Activated CD8-positive, alpha-beta T cell treated with anti-CD3 and anti-CD28 coated beads for 36 hours (primary cell): ENCODE data around the gene ZNF443. TPM values are rescaled to one million over a fixed set of nuclear protein-coding genes. Genes with fewer than 3 reads are reported as not detected.
"Not testable (repeated sequence)": the region's sequence is repeated elsewhere in the genome, so short reads cannot be mapped to it uniquely, and the experiment has no call there.

Experiments
- ATAC-seq: fragments of 200-7000 bp; cut with Tn5 transposase; one replicate; pipeline ENCODE4 v1.10.0; 2021; ENCODE audit warnings: mild to moderate bottlenecking, moderate library complexity
- CTCF ChIA-PET: fragments of 350-600 bp; sonication (Branson Sonifier 250); formaldehyde crosslinking; loops from one replicate; lab custom pipeline; 2021; ENCODE audit warnings: antibody characterized with exemption; lab: Charles Lee
- POLR2A ChIA-PET: fragments of 350-600 bp; sonication (Branson Sonifier 250); formaldehyde crosslinking; loops from one replicate; lab custom pipeline; 2021; ENCODE audit warnings: antibody characterized with exemption; lab: Charles Lee
- DNase-seq: peaks from one replicate; pipeline ENCODE4 v3.0.0-alpha.2; 2020
- H3K27ac Mint-ChIP-seq: one replicate; pipeline ENCODE4 v1.8.0; 2021; ENCODE audit warnings: mild to moderate bottlenecking, mixed read lengths
- H3K27me3 Mint-ChIP-seq: one replicate; pipeline ENCODE4 v1.8.0; 2021; ENCODE audit warnings: mixed read lengths
- H3K36me3 Mint-ChIP-seq: one replicate; pipeline ENCODE4 v1.8.0; 2021; ENCODE audit warnings: low read depth, mixed read lengths
- H3K4me1 Mint-ChIP-seq: one replicate; pipeline ENCODE4 v1.8.0; 2021; ENCODE audit warnings: low read depth, mixed read lengths
- H3K4me3 Mint-ChIP-seq: one replicate; pipeline ENCODE4 v1.8.0; 2021; ENCODE audit warnings: mild to moderate bottlenecking, moderate library complexity, mixed read lengths
- H3K9me3 Mint-ChIP-seq: one replicate; pipeline ENCODE4 v1.8.0; 2021; ENCODE audit warnings: mixed read lengths
- intact Hi-C: fragments of 100-400 bp; cut with micrococcal nuclease; formaldehyde crosslinking; loops from one replicate; pipeline ENCODE4 v1.10.0; 2022
- total RNA-seq, 2 experiments: library from RNA; stranded (reverse); gene quantifications; one replicate each; pipeline ENCODE4 v1.2.3, GENCODE V29; 2021
- TF ChIP-seq, protein P1 (sequence below): fragments of 200-600 bp; IDR thresholded peaks from one replicate; pipeline ENCODE4 v1.8.0; 2022; ENCODE audit warnings: antibody characterized with exemption, mild to moderate bottlenecking

Gene ZNF443
- total RNA-seq, 2 experiments from 2014 or later, result 3.1 to 3.2 TPM

DNA sequence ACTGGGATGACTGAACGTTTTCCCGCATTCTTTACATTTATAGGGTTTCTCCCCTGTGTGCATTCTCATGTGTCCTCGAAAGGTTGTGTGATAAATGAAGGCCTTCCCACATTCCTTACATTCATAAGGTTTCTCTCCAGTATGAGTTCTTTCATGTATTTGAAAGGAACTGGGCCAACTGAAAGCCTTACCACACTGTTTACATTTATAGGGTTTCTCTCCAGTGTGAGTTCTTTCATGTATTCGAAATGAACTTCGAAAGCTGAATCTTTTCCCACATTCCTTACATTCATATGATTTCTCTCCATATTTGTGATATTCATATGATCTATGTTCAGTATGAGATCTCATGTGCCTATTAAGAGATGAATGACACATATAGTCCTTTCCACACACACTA, 24.4 kb upstream of the ZNF443 start:
- ChIA-PET CTCF (no interaction called here), POLR2A (no interaction called here)
- Mint-ChIP-seq H3K4me3 (no peak overlapping the region), H3K36me3 (peaks cover 63% of the 10 kb centered on the region), H3K27ac (no peak overlapping the region), H3K4me1 (no peaks in the 10 kb centered on the region), H3K27me3 (no peaks in the 10 kb centered on the region), H3K9me3 (peaks cover 37% of the 10 kb centered on the region)
- intact Hi-C loops, result no loop called here
- TF ChIP-seq, protein P1, sequence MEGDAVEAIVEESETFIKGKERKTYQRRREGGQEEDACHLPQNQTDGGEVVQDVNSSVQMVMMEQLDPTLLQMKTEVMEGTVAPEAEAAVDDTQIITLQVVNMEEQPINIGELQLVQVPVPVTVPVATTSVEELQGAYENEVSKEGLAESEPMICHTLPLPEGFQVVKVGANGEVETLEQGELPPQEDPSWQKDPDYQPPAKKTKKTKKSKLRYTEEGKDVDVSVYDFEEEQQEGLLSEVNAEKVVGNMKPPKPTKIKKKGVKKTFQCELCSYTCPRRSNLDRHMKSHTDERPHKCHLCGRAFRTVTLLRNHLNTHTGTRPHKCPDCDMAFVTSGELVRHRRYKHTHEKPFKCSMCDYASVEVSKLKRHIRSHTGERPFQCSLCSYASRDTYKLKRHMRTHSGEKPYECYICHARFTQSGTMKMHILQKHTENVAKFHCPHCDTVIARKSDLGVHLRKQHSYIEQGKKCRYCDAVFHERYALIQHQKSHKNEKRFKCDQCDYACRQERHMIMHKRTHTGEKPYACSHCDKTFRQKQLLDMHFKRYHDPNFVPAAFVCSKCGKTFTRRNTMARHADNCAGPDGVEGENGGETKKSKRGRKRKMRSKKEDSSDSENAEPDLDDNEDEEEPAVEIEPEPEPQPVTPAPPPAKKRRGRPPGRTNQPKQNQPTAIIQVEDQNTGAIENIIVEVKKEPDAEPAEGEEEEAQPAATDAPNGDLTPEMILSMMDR, result no peak
- DNase-seq (no peak), ATAC-seq (no peak)

DNA sequence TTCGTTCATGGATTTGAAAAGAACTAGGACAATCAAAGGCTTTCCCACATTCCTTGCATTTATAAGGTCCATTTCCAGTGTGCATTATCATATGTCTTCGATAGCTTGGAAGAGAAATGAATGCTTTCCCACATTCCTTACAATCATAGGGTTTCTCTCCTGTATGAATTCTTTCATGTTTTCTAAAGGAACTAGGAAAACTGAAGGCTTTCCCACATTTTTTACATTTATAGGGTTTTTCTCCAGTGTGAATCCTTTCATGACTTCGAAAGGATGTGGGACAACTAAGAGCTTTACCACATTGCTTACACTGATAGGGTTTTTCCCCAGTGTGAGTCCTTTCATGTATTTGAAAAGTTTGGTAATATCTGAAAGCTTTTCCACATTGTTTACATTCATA, 23.9 kb upstream of the ZNF443 start:
- Mint-ChIP-seq H3K36me3 (peaks cover 60% of the 10 kb centered on the region), H3K9me3 (peaks cover 33% of the 10 kb centered on the region), H3K4me1 (no peaks in the 10 kb centered on the region), H3K27ac (no peak overlapping the region), H3K27me3 (no peaks in the 10 kb centered on the region), H3K4me3 (no peak overlapping the region)
- intact Hi-C loops, result no loop called here
- CTCF ChIA-PET, result no interaction called here
- POLR2A ChIA-PET, result no interaction called here
- no peak for DNase-seq
- no peak for ATAC-seq
- TF ChIP-seq, protein P1, result no peak

DNA sequence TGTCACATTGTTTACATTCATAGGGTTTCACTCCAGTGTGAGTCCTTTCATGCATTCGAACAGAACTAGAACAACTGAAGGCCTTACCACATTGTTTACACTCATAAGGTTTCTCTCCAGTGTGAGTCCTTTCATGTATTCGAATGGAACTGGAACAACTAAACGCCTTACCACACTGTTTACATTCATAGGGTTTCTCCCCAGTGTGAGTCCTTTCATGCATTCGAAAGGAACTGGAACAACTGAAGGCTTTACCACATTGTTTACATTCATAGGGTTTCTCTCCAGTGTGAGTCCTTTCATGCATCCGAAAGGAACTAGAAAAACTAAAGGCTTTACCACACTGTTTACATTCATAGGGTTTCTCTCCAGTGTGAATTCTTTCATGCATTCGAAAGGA, 23.3 kb upstream of the ZNF443 start:
- peaks cover 65% of the 10 kb centered on the region for H3K36me3 Mint-ChIP-seq
- peaks cover 36% of the 10 kb centered on the region for H3K9me3 Mint-ChIP-seq
- H3K4me1 Mint-ChIP-seq, H3K27me3 Mint-ChIP-seq, ATAC-seq, POLR2A ChIA-PET, H3K4me3 Mint-ChIP-seq, intact Hi-C loops, H3K27ac Mint-ChIP-seq, DNase-seq, CTCF ChIA-PET: not testable (repeated sequence)

DNA sequence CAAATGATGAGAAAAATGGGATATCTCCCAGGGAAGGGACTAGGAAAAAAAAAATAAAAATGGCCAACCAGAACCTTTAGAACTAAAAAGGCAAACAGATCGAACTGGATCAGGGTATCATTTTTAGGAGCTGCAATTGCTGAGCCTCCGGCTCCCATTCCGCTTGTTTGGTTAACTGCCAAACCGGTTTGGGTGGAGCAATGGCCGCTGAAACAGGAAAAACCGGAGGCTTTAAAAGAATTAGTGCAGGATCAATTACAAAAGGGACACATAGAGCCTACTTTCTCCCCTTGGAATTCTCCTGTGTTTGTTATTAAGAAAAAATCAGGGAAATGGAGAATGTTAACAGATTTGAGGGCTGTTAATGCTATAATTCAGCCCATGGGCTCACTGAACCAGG, 12.7 kb upstream of the ZNF443 start:
- no peak overlapping the region for H3K27ac Mint-ChIP-seq
- DNase-seq (no peak), ATAC-seq (no peak)
- intact Hi-C loops, result no loop called here
- H3K4me3 Mint-ChIP-seq, result no peak overlapping the region
- H3K9me3 Mint-ChIP-seq, result peaks cover 34% of the 10 kb centered on the region
- H3K27me3 Mint-ChIP-seq, result no peaks in the 10 kb centered on the region
- TF ChIP-seq, protein P1, result no peak
- CTCF ChIA-PET, result no interaction called here
- H3K4me1 Mint-ChIP-seq, result no peaks in the 10 kb centered on the region
- H3K36me3 Mint-ChIP-seq, result peaks cover 22% of the 10 kb centered on the region
- POLR2A ChIA-PET, result interaction anchor here (0.7 kb wide), 1 partner anchor 43 kb away, joined by 3 read pairs; no protein-coding TSS in a partner anchor

DNA sequence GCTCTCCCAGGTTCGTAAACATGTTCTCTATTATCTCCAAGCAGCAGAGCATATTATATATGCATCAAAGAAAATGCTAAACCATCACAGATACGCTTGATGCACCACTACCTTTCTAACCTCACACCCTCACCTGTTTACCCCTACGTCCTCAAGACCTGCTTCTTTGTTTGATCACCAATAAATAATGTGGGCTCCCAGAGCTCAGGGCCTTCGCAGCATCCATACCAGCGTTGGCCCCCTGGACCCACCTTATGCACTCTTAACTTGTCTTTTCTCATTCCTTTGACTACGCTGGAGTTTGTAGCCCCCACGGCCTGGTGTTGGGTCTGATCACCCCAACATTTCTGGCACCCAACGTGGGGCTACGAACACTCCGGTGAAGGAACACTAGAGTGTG, 10.0 kb upstream of the ZNF443 start:
- ChIA-PET POLR2A (no interaction called here), CTCF (no interaction called here)
- peaks cover 31% of the 10 kb centered on the region for H3K9me3 Mint-ChIP-seq
- ATAC-seq (no peak), DNase-seq (no peak)
- intact Hi-C loops, result no loop called here
- no peaks in the 10 kb centered on the region for H3K27me3 Mint-ChIP-seq
- H3K4me3 Mint-ChIP-seq, result no peak overlapping the region
- no peaks in the 10 kb centered on the region for H3K4me1 Mint-ChIP-seq
- H3K36me3 Mint-ChIP-seq, result peaks cover 14% of the 10 kb centered on the region
- H3K27ac Mint-ChIP-seq, result no peak overlapping the region
- TF ChIP-seq, protein P1, result no peak

DNA sequence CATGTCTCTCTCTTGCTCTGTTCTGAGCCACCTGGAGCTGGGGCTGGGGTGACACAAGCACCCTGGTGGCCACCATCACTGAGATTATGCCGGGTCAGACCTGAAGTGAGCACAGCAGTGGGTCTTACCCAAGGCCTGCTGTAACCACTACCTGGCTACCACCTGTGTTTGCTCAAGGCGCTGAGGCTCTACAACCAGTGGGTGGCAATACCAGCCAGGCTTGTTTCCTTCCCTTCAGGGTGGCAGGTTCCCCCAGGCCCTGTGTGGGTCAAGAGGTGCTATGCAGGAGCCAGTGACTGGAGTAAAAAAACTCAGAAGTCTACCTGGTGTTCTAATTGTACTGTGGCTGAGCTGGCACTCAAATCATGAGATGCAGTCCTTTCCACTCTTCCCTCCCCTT, 8.0 kb upstream of the ZNF443 start:
- Mint-ChIP-seq H3K4me1 (no peaks in the 10 kb centered on the region), H3K27me3 (no peaks in the 10 kb centered on the region), H3K4me3 (no peak overlapping the region), H3K27ac (no peak overlapping the region), H3K9me3 (peaks cover 34% of the 10 kb centered on the region), H3K36me3 (peaks cover 19% of the 10 kb centered on the region)
- ATAC-seq (no peak), DNase-seq (no peak)
- CTCF ChIA-PET, result interaction anchor here (1.7 kb wide), 1 partner anchor 308 kb away, joined by 4 read pairs; no protein-coding TSS in a partner anchor
- TF ChIP-seq, protein P1, result no peak
- POLR2A ChIA-PET, result interaction anchor here (0.9 kb wide), 1 partner anchor 8 kb away, joined by 3 read pairs; the partner anchor contains the start of gene ZNF443
- intact Hi-C loops, result no loop called here

DNA sequence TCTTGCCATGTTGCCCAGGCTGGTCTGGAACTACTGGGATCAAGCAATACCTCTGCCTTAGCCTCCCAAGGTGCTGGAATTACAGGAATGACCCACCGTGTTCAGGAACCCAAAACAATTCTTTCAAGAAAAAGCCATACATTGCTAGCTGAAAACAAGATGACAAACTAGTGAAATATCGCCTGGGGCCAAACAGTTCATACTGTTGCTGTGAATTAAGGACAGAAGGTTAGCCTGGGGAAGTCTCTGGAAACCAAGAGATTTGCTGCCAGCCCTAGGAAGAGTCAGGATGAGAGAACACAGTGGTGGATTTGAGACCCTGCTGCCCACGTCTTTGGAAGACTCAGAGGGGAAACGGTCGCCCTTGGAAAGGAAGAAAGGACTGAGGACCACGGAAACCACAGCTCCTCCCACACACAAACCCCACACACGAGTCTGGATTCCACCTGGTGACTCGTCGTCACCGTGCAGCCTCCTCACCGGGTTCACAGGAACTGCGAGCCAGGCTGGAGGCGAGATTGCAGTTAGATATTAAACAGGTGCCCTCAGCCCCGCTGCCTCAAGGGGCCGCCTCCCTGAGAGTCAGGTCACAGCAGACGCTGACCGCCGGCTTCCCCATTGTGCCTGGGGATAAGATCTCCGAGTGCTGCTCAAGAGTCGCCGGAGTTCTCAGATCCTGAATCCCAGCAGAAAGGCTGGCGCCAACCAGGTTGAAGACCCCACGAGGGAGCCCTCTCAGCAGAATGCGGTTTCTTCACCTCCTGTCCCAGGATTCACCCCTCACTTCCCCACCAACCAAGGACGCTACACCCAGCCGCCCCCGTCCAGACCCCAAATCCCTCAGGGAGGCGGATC, 908 bp downstream of the ZNF443 start:
- H3K9me3 Mint-ChIP-seq, result peaks cover 17% of the 10 kb centered on the region
- intact Hi-C loops, CTCF ChIA-PET, H3K4me1 Mint-ChIP-seq, H3K27me3 Mint-ChIP-seq: not testable (repeated sequence)
- H3K27ac Mint-ChIP-seq, result peak overlapping the region; percentile 83
- POLR2A ChIA-PET, result interaction anchor here (1.0 kb wide), 1 partner anchor 110 kb away, joined by 3 read pairs; no protein-coding TSS in a partner anchor
- H3K36me3 Mint-ChIP-seq, result peaks cover 12% of the 10 kb centered on the region
- DNase-seq (peak; percentile 83), ATAC-seq (peak; percentile 17)
- peak overlapping the region; percentile 95 for H3K4me3 Mint-ChIP-seq
